ENCODE measurements around the gene MPDU1. TPM values are rescaled to one million over a fixed set of nuclear protein-coding genes. Genes with fewer than 3 reads are reported as not detected.

Gene MPDU1
- total RNA-seq, 1 experiment from 2014 or later, result 73.1 TPM

DNA sequence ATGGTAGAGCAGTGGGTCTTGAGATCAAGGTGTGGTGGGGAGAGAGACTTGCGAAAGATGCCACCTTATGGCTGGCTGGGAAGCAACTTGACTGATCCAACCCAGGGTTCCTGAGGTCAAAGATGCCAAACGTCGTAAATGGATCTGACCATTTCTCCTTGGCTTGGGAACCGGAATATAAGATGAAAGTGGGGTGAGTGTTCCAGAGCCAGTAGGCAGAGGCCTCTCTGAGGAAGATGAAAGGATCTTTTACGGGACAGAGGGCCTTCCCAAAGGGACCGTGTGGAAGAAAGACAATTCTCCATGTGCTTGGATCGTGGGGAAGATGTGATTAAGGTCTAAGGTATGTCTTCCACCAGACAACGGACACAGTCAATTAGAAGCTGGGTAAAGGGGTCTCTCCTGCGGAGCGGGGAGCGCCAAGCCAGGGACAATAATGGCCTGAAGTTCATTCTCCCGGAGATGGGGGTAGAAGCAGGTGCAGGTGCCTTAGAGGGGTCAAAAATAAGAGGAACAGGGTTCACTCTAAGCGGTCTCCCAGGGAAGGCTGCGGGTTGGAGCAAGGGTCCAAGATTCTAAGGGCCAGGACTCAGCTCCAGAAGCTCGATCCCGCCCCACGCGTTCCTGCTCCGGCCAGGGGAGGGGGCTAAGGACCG lies 30.2 kb downstream of the MPDU1 start:
- H3K27ac ChIP-seq (ENCODE audit: insufficient read length, low read depth, low read length), result no peak overlapping the region
- H3K9ac ChIP-seq (ENCODE audit: extremely low read depth, insufficient read length, low read length), result peak overlapping the region; percentile 28
- no peak overlapping the region for H2BK20ac ChIP-seq (ENCODE audit: low read depth, low read length, poor library complexity, severe bottlenecking)
- peaks cover 22 to 23% of the 10 kb centered on the region in 2 experiments for H3K4me1 Mint-ChIP-seq
- no peaks in the 10 kb centered on the region for H3K27me3 ChIP-seq (ENCODE audit: insufficient read depth, low read length)
- H2AFZ ChIP-seq (ENCODE audit: low read length), result no peak overlapping the region
- H2BK15ac ChIP-seq (ENCODE audit: low read depth, low read length), result no peak overlapping the region
- no peak overlapping the region for H3K18ac ChIP-seq (ENCODE audit: insufficient read length, low read depth, low read length)
- H3K36me3 Mint-ChIP-seq (ENCODE audit: insufficient read depth in 1 of 3, low read depth in 3 of 3), result peaks cover 6 to 20% (median 14%) of the 10 kb centered on the region in 3 experiments; a peak in 6 of 7 replicates
- no peak overlapping the region for H3K23ac ChIP-seq (ENCODE audit: insufficient read length, low read depth, low read length)
- H3K4me2 ChIP-seq (ENCODE audit: insufficient read depth, insufficient read length, low read length), result peak overlapping the region; percentile 83
- no CpG with 5 or more reads among the region's 20 CpGs for WGBS (ENCODE audit: extremely low coverage, insufficient read length, low lambda C conversion rate)
- H2BK12ac ChIP-seq (ENCODE audit: insufficient read length, low read depth, low read length), result no peak overlapping the region
- H4K91ac ChIP-seq (ENCODE audit: insufficient read length, low read depth, low read length), result no peak overlapping the region
- no peak overlapping the region for H3K56ac ChIP-seq (ENCODE audit: insufficient read length, low read depth, low read length)
- no peaks in the 10 kb centered on the region for H4K20me1 ChIP-seq (ENCODE audit: control insufficient read depth, insufficient read depth, insufficient read length)
- no peak overlapping the region for H4K8ac ChIP-seq (replicated peaks; ENCODE audit: insufficient read length, low read depth, low read length)
- no peaks in the 10 kb centered on the region for H3K9me3 ChIP-seq (ENCODE audit: control insufficient read depth, low read depth, low read length)
- no peaks in the 10 kb centered on the region for H3K9me3 Mint-ChIP-seq
- H4K5ac ChIP-seq (ENCODE audit: insufficient read length, low read depth, low read length), result no peak overlapping the region
- no peak overlapping the region for H3K14ac ChIP-seq (ENCODE audit: insufficient read depth, low read length)
- H2AK5ac ChIP-seq (ENCODE audit: insufficient read length, low read length), result no peak overlapping the region
- H3K4me1 ChIP-seq (ENCODE audit: insufficient read depth, low read length), result peaks cover 5% of the 10 kb centered on the region
- H2BK5ac ChIP-seq (ENCODE audit: insufficient read length, low read length), result no peak overlapping the region
- H3K27me3 Mint-ChIP-seq (ENCODE audit: low read depth), result no peaks in the 10 kb centered on the region
- TF ChIP-seq, protein P1, sequence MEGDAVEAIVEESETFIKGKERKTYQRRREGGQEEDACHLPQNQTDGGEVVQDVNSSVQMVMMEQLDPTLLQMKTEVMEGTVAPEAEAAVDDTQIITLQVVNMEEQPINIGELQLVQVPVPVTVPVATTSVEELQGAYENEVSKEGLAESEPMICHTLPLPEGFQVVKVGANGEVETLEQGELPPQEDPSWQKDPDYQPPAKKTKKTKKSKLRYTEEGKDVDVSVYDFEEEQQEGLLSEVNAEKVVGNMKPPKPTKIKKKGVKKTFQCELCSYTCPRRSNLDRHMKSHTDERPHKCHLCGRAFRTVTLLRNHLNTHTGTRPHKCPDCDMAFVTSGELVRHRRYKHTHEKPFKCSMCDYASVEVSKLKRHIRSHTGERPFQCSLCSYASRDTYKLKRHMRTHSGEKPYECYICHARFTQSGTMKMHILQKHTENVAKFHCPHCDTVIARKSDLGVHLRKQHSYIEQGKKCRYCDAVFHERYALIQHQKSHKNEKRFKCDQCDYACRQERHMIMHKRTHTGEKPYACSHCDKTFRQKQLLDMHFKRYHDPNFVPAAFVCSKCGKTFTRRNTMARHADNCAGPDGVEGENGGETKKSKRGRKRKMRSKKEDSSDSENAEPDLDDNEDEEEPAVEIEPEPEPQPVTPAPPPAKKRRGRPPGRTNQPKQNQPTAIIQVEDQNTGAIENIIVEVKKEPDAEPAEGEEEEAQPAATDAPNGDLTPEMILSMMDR (conservative IDR thresholded peaks at IDR 0.05), result 0 out of 3 replicates have a peak, but pooled peaks have one; percentile 6
- no peak overlapping the region for H3K4ac ChIP-seq (ENCODE audit: low read depth, low read length)
- no peaks in the 10 kb centered on the region for H3K79me1 ChIP-seq (ENCODE audit: insufficient read depth, low read depth, low read length, poor library complexity, severe bottlenecking)
- H3K23me2 ChIP-seq (ENCODE audit: insufficient read length, low read depth, low read length, poor library complexity, severe bottlenecking), result peaks cover 7% of the 10 kb centered on the region
- H3K79me2 ChIP-seq (ENCODE audit: insufficient read depth, low read length), result peaks cover 9% of the 10 kb centered on the region; the same call in 1 of the 2 replicates
- H3K27ac Mint-ChIP-seq, result peak overlapping the region; percentile 1 to 57 (median 42); a peak in 4 of 7 replicates
- no peak for DNase-seq
- H3K4me3 Mint-ChIP-seq, result peak overlapping the region; percentile 89
- no peak overlapping the region for H3T11ph ChIP-seq (ENCODE audit: low read length)
- no peak overlapping the region for H2BK120ac ChIP-seq (ENCODE audit: low read depth, low read length, poor library complexity, severe bottlenecking)
